Nephron (organoid): ENCODE measurements around the gene CRIP2.

Experiments
- H3K27ac Mint-ChIP-seq, 3 experiments: 2 replicates each; pipeline ENCODE4 v1.8.0; 2020; ENCODE audit warnings: mixed read lengths in 3 of 3, mild to moderate bottlenecking in 2 of 3, moderate library complexity in 1 of 3
- H3K27me3 Mint-ChIP-seq: 2 replicates; pipeline ENCODE4 v1.8.0; 2021; ENCODE audit warnings: low read depth, mild to moderate bottlenecking, moderate library complexity, mixed read lengths
- H3K36me3 Mint-ChIP-seq: 2 replicates; pipeline ENCODE4 v1.8.0; 2020; ENCODE audit warnings: low read depth, mixed read lengths
- H3K4me1 Mint-ChIP-seq: 2 replicates; pipeline ENCODE4 v1.8.0; 2020; ENCODE audit warnings: mixed read lengths
- H3K4me3 Mint-ChIP-seq, 3 experiments: 2 replicates each; pipeline ENCODE4 v1.8.0; 2020; ENCODE audit warnings: mild to moderate bottlenecking in 3 of 3, mixed read lengths in 3 of 3, moderate library complexity in 2 of 3
- H3K9me3 Mint-ChIP-seq: 2 replicates; pipeline ENCODE4 v1.8.0; 2020; ENCODE audit warnings: mixed read lengths
- CTCF ChIP-seq, 3 experiments: fragments of 200-600 bp; sonication (generic); IDR thresholded peaks; one replicate each; pipeline ENCODE4 v1.5.0; 2021; ENCODE audit warnings: antibody characterized with exemption in 3 of 3; ENCODE audit not compliant: unreplicated experiment in 3 of 3

The CRIP2 gene

GRCh38 chr14:105445901-105446845 is 28.4 kb upstream of the CRIP2 start:
- H3K36me3 Mint-ChIP-seq, result peaks cover 13% of the 10 kb centered on the region
- peak overlapping the region in 1 of 3 experiments; percentile 52 for H3K27ac Mint-ChIP-seq
- no peak overlapping the region for H3K4me3 Mint-ChIP-seq
- no peaks in the 10 kb centered on the region for H3K9me3 Mint-ChIP-seq
- H3K27me3 Mint-ChIP-seq, result no peaks in the 10 kb centered on the region
- TF ChIP-seq CTCF (IDR thresholded peaks at IDR 0.05; ENCODE audit: unreplicated experiment in 3 of 3), result no peak
- no peaks in the 10 kb centered on the region for H3K4me1 Mint-ChIP-seq

GRCh38 chr14:105446971-105447370 is 27.6 kb upstream of the CRIP2 start:
- TF ChIP-seq CTCF (IDR thresholded peaks at IDR 0.05; ENCODE audit: unreplicated experiment in 3 of 3), result no peak
- no peak overlapping the region for H3K27ac Mint-ChIP-seq
- peaks cover 12% of the 10 kb centered on the region for H3K36me3 Mint-ChIP-seq
- H3K4me1 Mint-ChIP-seq, result no peaks in the 10 kb centered on the region
- H3K4me3 Mint-ChIP-seq, result no peak overlapping the region
- H3K27me3 Mint-ChIP-seq, result no peaks in the 10 kb centered on the region
- no peaks in the 10 kb centered on the region for H3K9me3 Mint-ChIP-seq

- Mint-ChIP-seq H3K9me3 (no peaks in the 10 kb centered on the region), H3K27me3 (no peaks in the 10 kb centered on the region), H3K27ac (no peak overlapping the region), H3K4me1 (no peaks in the 10 kb centered on the region), H3K4me3 (no peak overlapping the region), H3K36me3 (peaks cover 19% of the 10 kb centered on the region)
- no peak for TF ChIP-seq CTCF (IDR thresholded peaks at IDR 0.05; ENCODE audit: unreplicated experiment in 3 of 3)
These were observed 26.7 kb upstream of the CRIP2 start for GRCh38 chr14:105447651-105448640.

- Mint-ChIP-seq H3K9me3 (no peaks in the 10 kb centered on the region), H3K4me1 (no peaks in the 10 kb centered on the region), H3K4me3 (no peak overlapping the region), H3K27me3 (no peaks in the 10 kb centered on the region), H3K36me3 (peaks cover 20% of the 10 kb centered on the region), H3K27ac (no peak overlapping the region)
- peak; percentile 78 to 91 (median 86) for TF ChIP-seq CTCF (IDR thresholded peaks at IDR 0.05; ENCODE audit: unreplicated experiment in 3 of 3)
These were observed 25.9 kb upstream of the CRIP2 start for GRCh38 chr14:105448706-105449111.

- Mint-ChIP-seq H3K4me1 (no peaks in the 10 kb centered on the region), H3K27ac (no peak overlapping the region)
These were observed 25.1 kb upstream of the CRIP2 start for GRCh38 chr14:105449276-105450122.

More at GRCh38 chr14:105449276-105450122, 25.1 kb upstream of the CRIP2 start:
- H3K27me3 Mint-ChIP-seq, result no peaks in the 10 kb centered on the region
- H3K9me3 Mint-ChIP-seq, result no peaks in the 10 kb centered on the region
- H3K36me3 Mint-ChIP-seq, result peaks cover 23% of the 10 kb centered on the region
- no peak for TF ChIP-seq CTCF (IDR thresholded peaks at IDR 0.05; ENCODE audit: unreplicated experiment in 3 of 3)
- H3K4me3 Mint-ChIP-seq, result no peak overlapping the region
